SU-DHL-6 (cell line): ENCODE data around the gene PCED1A.

Experiments used
- H2AFZ ChIP-seq: fragments of 200-600 bp; sonication (generic); 2 replicates; pipeline ENCODE4 v1.6.1; 2014; ENCODE audit warnings: low read depth, mild to moderate bottlenecking, moderate library complexity, mixed read lengths, antibody characterized with exemption, low read length; ENCODE audit not compliant: severe bottlenecking
- H3F3A ChIP-seq: fragments of 200-600 bp; shearing (Covaris generic); 2 replicates; pipeline ENCODE4 v1.6.0; 2016; ENCODE audit warnings: antibody characterized with exemption, mild to moderate bottlenecking; ENCODE audit not compliant: insufficient read depth
- H3K27ac ChIP-seq: fragments of 200-600 bp; sonication (generic); 2 replicates; pipeline ENCODE4 v1.5.1; 2016; ENCODE audit warnings: low read depth, mild to moderate bottlenecking, low read length, moderate library complexity, mixed read lengths
- H3K27me3 ChIP-seq: fragments of 200-600 bp; sonication (generic), shearing (Covaris generic); 2 replicates; pipeline ENCODE4 v1.6.0; 2014; ENCODE audit warnings: mild to moderate bottlenecking, low read length
- H3K36me3 ChIP-seq: fragments of 200-600 bp; sonication (generic); 2 replicates; pipeline ENCODE4 v1.6.1; 2014; ENCODE audit warnings: mild to moderate bottlenecking, low read length, mixed read lengths
- H3K4me2 ChIP-seq: fragments of 300-600, 200-600 bp; shearing (Covaris generic), sonication (generic); 2 replicates; pipeline ENCODE4 v1.6.0; 2014; ENCODE audit warnings: low read length, low read depth, mild to moderate bottlenecking; ENCODE audit not compliant: poor library complexity, severe bottlenecking
- H3K4me3 ChIP-seq: fragments of 200-600 bp; sonication (generic); 2 replicates; pipeline ENCODE4 v1.5.1; 2014; ENCODE audit warnings: antibody characterized with exemption, low read length, mild to moderate bottlenecking, mixed read lengths; ENCODE audit not compliant: insufficient read depth, poor library complexity, severe bottlenecking
- H3K79me2 ChIP-seq: fragments of 200-600 bp; sonication (generic); 2 replicates; pipeline ENCODE4 v1.6.1; 2014; ENCODE audit warnings: mild to moderate bottlenecking, low read length, moderate library complexity; ENCODE audit not compliant: insufficient read depth
- H3K9ac ChIP-seq: fragments of 200-600 bp; sonication (generic); 2 replicates; pipeline ENCODE4 v1.7.0; 2014; ENCODE audit warnings: mild to moderate bottlenecking, low read length
- H3K9me2 ChIP-seq: fragments of 200-600 bp; sonication (generic); replicated peaks from 2 replicates; pipeline ENCODE4 v1.6.1; 2014; ENCODE audit warnings: low read length; ENCODE audit not compliant: insufficient read depth
- H3K9me3 ChIP-seq: fragments of 200-600 bp; sonication (generic); 2 replicates; pipeline ENCODE4 v1.6.1; 2014; ENCODE audit warnings: low read length, mixed read lengths; ENCODE audit not compliant: insufficient read depth
- H4K20me1 ChIP-seq: fragments of 200-600 bp; sonication (generic); 2 replicates; pipeline ENCODE4 v1.6.1; 2014; ENCODE audit warnings: low read depth, mild to moderate bottlenecking, antibody characterized with exemption, low read length, moderate library complexity, mixed read lengths
- EZH2phosphoT487 ChIP-seq: fragments of 200-600 bp; sonication (generic), shearing (Covaris generic); conservative IDR thresholded peaks from 2 replicates; pipeline ENCODE4 v1.6.1; 2018; ENCODE audit warnings: mild to moderate bottlenecking, antibody characterized with exemption, low read length, moderate library complexity, mixed read lengths
- TF ChIP-seq, protein P1 (sequence below): fragments of 200-600 bp; sonication (generic); IDR thresholded peaks from one replicate; pipeline ENCODE4 v1.5.1; 2017; ENCODE audit warnings: antibody characterized with exemption, mild to moderate bottlenecking, low read length, moderate library complexity; ENCODE audit not compliant: insufficient read depth, poor library complexity, severe bottlenecking

Gene PCED1A

GRCh38 chr20:2858591-2858990 is 18.1 kb upstream of the PCED1A start:
- no peak overlapping the region for H3K4me2 ChIP-seq
- H3F3A ChIP-seq = no peaks in the 10 kb centered on the region
- H3K9ac ChIP-seq = no peak overlapping the region
- H3K27ac ChIP-seq = no peak overlapping the region
- no peak for TF ChIP-seq EZH2phosphoT487
- TF ChIP-seq, protein P1, sequence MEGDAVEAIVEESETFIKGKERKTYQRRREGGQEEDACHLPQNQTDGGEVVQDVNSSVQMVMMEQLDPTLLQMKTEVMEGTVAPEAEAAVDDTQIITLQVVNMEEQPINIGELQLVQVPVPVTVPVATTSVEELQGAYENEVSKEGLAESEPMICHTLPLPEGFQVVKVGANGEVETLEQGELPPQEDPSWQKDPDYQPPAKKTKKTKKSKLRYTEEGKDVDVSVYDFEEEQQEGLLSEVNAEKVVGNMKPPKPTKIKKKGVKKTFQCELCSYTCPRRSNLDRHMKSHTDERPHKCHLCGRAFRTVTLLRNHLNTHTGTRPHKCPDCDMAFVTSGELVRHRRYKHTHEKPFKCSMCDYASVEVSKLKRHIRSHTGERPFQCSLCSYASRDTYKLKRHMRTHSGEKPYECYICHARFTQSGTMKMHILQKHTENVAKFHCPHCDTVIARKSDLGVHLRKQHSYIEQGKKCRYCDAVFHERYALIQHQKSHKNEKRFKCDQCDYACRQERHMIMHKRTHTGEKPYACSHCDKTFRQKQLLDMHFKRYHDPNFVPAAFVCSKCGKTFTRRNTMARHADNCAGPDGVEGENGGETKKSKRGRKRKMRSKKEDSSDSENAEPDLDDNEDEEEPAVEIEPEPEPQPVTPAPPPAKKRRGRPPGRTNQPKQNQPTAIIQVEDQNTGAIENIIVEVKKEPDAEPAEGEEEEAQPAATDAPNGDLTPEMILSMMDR = no peak
- H3K36me3 ChIP-seq = no peaks in the 10 kb centered on the region
- H3K9me2 ChIP-seq = no peaks in the 10 kb centered on the region
- no peaks in the 10 kb centered on the region for H3K9me3 ChIP-seq
- H3K27me3 ChIP-seq = no peaks in the 10 kb centered on the region
- H3K4me3 ChIP-seq = no peak overlapping the region
- H4K20me1 ChIP-seq = no peaks in the 10 kb centered on the region
- no peak overlapping the region for H2AFZ ChIP-seq
- H3K79me2 ChIP-seq = no peaks in the 10 kb centered on the region

DNA sequence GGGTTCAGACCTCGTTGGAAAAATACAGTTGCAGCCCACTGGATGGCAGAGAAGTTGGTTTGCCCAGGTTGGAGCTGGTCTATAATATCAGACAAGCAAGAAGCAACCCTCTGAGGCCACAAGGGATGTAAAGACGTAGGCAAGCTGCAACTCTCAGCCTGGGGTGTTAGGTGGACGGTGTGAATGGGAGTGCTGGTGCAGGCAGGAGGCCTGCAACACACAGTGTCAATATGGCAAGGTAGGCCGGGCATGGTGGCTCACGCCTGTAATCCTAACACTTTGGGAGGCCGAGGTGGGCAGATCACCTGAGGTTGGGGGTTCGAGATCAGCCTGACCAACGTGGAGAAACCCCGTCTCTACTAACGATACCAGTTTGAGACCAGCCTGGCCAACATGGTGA is 10.6 kb upstream of the PCED1A start:
- Histone ChIP-seq H3K4me3 (no peak overlapping the region), H3K27ac (no peak overlapping the region), H3K9me3 (no peaks in the 10 kb centered on the region), H3K9me2 (no peaks in the 10 kb centered on the region), H2AFZ (no peak overlapping the region), H3K79me2 (no peaks in the 10 kb centered on the region), H3K27me3 (no peaks in the 10 kb centered on the region), H3K36me3 (no peaks in the 10 kb centered on the region), H3F3A (no peaks in the 10 kb centered on the region), H3K4me2 (no peak overlapping the region), H4K20me1 (no peaks in the 10 kb centered on the region), H3K9ac (no peak overlapping the region)
- TF ChIP-seq, protein P1 = no peak
- TF ChIP-seq EZH2phosphoT487 = no peak

GRCh38 chr20:2849529-2849928 is 9.1 kb upstream of the PCED1A start:
- Histone ChIP-seq H3K9ac (no peak overlapping the region), H3K79me2 (no peaks in the 10 kb centered on the region), H3K36me3 (no peaks in the 10 kb centered on the region), H3K9me2 (no peaks in the 10 kb centered on the region), H3K4me2 (no peak overlapping the region), H3K9me3 (no peaks in the 10 kb centered on the region), H3K27ac (no peak overlapping the region), H3K27me3 (no peaks in the 10 kb centered on the region), H4K20me1 (no peaks in the 10 kb centered on the region), H3K4me3 (no peak overlapping the region), H2AFZ (no peak overlapping the region), H3F3A (no peaks in the 10 kb centered on the region)
- TF ChIP-seq, protein P1 = no peak
- TF ChIP-seq EZH2phosphoT487 = no peak

DNA sequence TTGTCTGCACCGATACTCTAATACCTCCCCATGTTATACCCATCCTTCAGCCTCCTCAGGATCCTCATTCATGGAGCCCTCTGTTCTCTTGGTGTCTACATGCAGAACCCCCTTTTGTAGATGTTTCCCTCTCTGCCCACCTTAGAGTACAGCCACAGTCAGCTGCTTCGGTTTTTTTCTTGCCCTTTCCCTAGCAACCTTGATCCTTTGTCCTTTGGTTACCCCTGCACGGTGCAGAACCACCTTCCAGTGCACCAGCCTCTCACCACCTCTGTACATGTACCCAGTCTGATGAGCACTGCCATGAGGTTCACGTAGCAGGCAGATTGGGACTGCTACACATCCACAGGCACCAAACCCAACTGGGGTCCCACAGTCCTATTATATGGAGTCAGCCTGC is 7.3 kb upstream of the PCED1A start:
- H3K36me3 ChIP-seq = no peaks in the 10 kb centered on the region
- no peak overlapping the region for H3K27ac ChIP-seq
- H2AFZ ChIP-seq = no peak overlapping the region
- TF ChIP-seq, protein P1 = no peak
- TF ChIP-seq EZH2phosphoT487 = no peak
- H3F3A ChIP-seq = no peaks in the 10 kb centered on the region
- H3K4me3 ChIP-seq = no peak overlapping the region
- H3K9me2 ChIP-seq = no peaks in the 10 kb centered on the region
- no peaks in the 10 kb centered on the region for H3K9me3 ChIP-seq
- no peaks in the 10 kb centered on the region for H3K79me2 ChIP-seq
- H3K27me3 ChIP-seq = no peaks in the 10 kb centered on the region
- no peaks in the 10 kb centered on the region for H4K20me1 ChIP-seq
- no peak overlapping the region for H3K9ac ChIP-seq
- H3K4me2 ChIP-seq = no peak overlapping the region
